Osteocyte (in vitro differentiated cells): Measurements from ENCODE around the gene OGFOD3. TPM values are rescaled to one million over a fixed set of nuclear protein-coding genes. Genes with fewer than 3 reads are reported as not detected.

Experiments
- DNase-seq: peaks from one replicate; pipeline ENCODE4 v3.0.0; 2021; ENCODE audit warnings: mixed read lengths; ENCODE audit not compliant: unreplicated experiment; ENCODE audit errors: extremely low spot score
- H3K27ac Mint-ChIP-seq: one replicate; pipeline ENCODE4 v1.8.0; 2021; ENCODE audit warnings: mild to moderate bottlenecking, mixed read lengths; ENCODE audit not compliant: unreplicated experiment
- H3K27me3 Mint-ChIP-seq: one replicate; pipeline ENCODE4 v1.8.0; 2021; ENCODE audit warnings: mixed read lengths; ENCODE audit not compliant: unreplicated experiment
- H3K36me3 Mint-ChIP-seq: one replicate; pipeline ENCODE4 v1.8.0; 2021; ENCODE audit warnings: mixed read lengths; ENCODE audit not compliant: unreplicated experiment
- H3K4me1 Mint-ChIP-seq: one replicate; pipeline ENCODE4 v1.8.0; 2021; ENCODE audit warnings: mixed read lengths; ENCODE audit not compliant: unreplicated experiment
- H3K4me3 Mint-ChIP-seq: one replicate; pipeline ENCODE4 v1.8.0; 2021; ENCODE audit warnings: mild to moderate bottlenecking, moderate library complexity, mixed read lengths; ENCODE audit not compliant: unreplicated experiment
- H3K9me3 Mint-ChIP-seq: one replicate; pipeline ENCODE4 v1.8.0; 2021; ENCODE audit warnings: mixed read lengths; ENCODE audit not compliant: unreplicated experiment
- CTCF ChIP-seq: fragments of 200-600 bp; sonication (generic); IDR thresholded peaks from 2 replicates; pipeline ENCODE4 v1.5.0; 2021; ENCODE audit warnings: antibody characterized with exemption, mild to moderate bottlenecking, moderate library complexity
- total RNA-seq: library from RNA; stranded (reverse); gene quantifications from 2 replicates; pipeline ENCODE4 v1.2.1, GENCODE V29; 2021

The OGFOD3 gene
- total RNA-seq, 1 donor from 2014 or later = 32.8 TPM

DNA sequence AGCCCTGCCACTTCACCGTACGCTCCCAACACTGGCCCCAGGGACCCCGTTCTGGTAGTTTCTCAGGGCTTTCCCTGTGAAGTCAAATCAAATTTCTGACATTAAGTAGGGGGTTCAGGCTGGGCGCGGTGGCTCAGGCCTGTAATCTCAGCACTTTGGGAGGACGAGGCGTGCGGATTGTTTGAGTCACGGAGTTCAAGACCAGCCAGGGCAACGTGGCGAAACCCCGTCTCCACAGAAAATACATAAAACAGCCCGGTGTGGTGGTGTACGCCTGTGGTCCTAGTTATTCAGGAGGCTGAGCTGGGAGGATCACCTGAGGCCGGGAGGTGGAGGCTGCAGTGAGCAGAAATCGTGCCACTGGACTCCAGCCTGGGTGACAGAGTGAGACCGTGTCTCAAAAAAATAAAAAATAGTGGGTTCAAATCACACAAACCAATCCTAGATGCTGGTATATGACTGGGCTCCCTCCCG is 31.5 kb upstream of the OGFOD3 start:
- DNase-seq = no peak
- Mint-ChIP-seq H3K36me3 (no peaks in the 10 kb centered on the region), H3K27me3 (no peaks in the 10 kb centered on the region), H3K9me3 (no peaks in the 10 kb centered on the region), H3K27ac (peak overlapping the region; percentile 54), H3K4me1 (peaks cover 21% of the 10 kb centered on the region), H3K4me3 (peak overlapping the region; percentile 81)
- no peak for TF ChIP-seq CTCF

DNA sequence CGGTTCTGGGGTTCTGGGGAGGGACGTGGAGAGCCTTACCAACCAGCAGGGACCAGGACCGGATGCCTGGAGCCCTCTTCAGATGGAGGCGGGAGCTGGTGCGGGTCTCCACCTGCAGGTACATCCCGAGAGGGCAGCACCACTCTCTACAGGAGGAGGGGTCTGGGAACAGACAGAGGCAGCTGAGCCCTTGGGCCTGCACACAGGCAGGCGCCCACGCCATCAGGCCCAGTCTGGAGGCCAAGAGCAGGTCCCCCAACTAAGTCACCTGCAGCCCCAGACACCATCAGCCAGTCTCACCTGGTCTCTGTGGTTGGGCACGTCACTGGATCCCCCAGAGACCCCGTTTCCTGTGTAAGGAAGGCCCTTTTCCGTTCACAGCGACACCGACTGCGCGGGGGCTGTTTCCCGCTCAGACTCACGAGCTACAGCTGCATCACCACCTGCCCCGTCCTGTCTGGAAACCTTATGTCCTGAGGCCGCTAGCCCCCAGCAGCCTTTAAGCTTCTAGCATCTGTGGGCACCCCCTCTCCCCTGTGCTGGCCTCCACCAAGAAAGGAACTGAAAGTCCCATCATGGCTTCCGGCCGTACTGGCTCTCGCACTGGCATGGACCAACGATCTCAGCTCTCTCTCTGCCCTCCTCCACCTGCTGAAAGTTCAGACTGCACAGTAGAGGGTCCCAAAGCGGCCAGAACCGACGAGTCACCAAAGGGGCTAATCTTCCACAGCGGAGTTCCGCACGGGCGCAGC is 30.9 kb upstream of the OGFOD3 start:
- no peak for TF ChIP-seq CTCF

GRCh38 chr17:82447876-82448275 is 29.5 kb upstream of the OGFOD3 start:
- no peak for TF ChIP-seq CTCF
- no peak overlapping the region for H3K27ac Mint-ChIP-seq
- H3K9me3 Mint-ChIP-seq = no peaks in the 10 kb centered on the region
- H3K4me1 Mint-ChIP-seq = peaks cover 21% of the 10 kb centered on the region
- H3K27me3 Mint-ChIP-seq = no peaks in the 10 kb centered on the region
- DNase-seq = no peak
- peaks cover 4% of the 10 kb centered on the region for H3K36me3 Mint-ChIP-seq
- H3K4me3 Mint-ChIP-seq = no peak overlapping the region

More for the DNA sequence above, 30.9 kb upstream of the OGFOD3 start:
- H3K27me3 Mint-ChIP-seq = no peaks in the 10 kb centered on the region
- peak overlapping the region; percentile 81 for H3K4me3 Mint-ChIP-seq
- no peaks in the 10 kb centered on the region for H3K9me3 Mint-ChIP-seq
- no peak for DNase-seq
- H3K27ac Mint-ChIP-seq = no peak overlapping the region
- peaks cover 21% of the 10 kb centered on the region for H3K4me1 Mint-ChIP-seq
- no peaks in the 10 kb centered on the region for H3K36me3 Mint-ChIP-seq

- no peak for TF ChIP-seq CTCF
- Mint-ChIP-seq H3K4me3 (no peak overlapping the region), H3K27ac (no peak overlapping the region), H3K27me3 (no peaks in the 10 kb centered on the region), H3K9me3 (no peaks in the 10 kb centered on the region), H3K36me3 (peaks cover 4% of the 10 kb centered on the region), H3K4me1 (peaks cover 21% of the 10 kb centered on the region)
- DNase-seq = no peak
Observed at GRCh38 chr17:82446649-82447048, 28.3 kb upstream of the OGFOD3 start.

GRCh38 chr17:82446124-82446523 is 27.7 kb upstream of the OGFOD3 start:
- Mint-ChIP-seq H3K9me3 (no peaks in the 10 kb centered on the region), H3K4me3 (no peak overlapping the region), H3K4me1 (peaks cover 16% of the 10 kb centered on the region), H3K27ac (no peak overlapping the region), H3K36me3 (peaks cover 4% of the 10 kb centered on the region), H3K27me3 (no peaks in the 10 kb centered on the region)
- no peak for TF ChIP-seq CTCF
- no peak for DNase-seq
